ENCODE measurements around the gene GAPT.

GRCh38 chr5:58481066-58481676 lies 10.1 kb upstream of the GAPT start:
- TF ChIP-seq CTCF (conservative IDR thresholded peaks at IDR 0.05; ENCODE audit: low read length), result no peak
- no peak for TF ChIP-seq EZH2phosphoT487 (IDR thresholded peaks at IDR 0.05; ENCODE audit: borderline replicate concordance, low read depth, low read length)
